ENCODE measurements around the gene EMP3. TPM values are rescaled to one million over a fixed set of nuclear protein-coding genes. Genes with fewer than 3 reads are reported as not detected.

Gene EMP3
- 100 to 1,000 TPM; 293 to 294 TPM for total RNA-seq
- 1,000 to 10,000 TPM; 1,097 to 1,108 TPM for polyA plus RNA-seq

GRCh38 chr19:48325265-48325910 lies at the start of gene EMP3:
Gene EMP3 (plus strand): TSS chr19:48325552. CDS start chr19:48326845, 1,293 bp downstream.
- H3K27ac ChIP-seq (ENCODE audit: low read depth, low read length): peak within 1 kb of the TSS; percentile 99
- peaks cover 48 to 93% (median 70%) of the 10 kb centered on the region in 4 donors for H3K4me1 Mint-ChIP-seq
- H3K36me3 Mint-ChIP-seq: peaks cover 24 to 40% of the 10 kb centered on the region in 2 donors

GRCh38 chr19:48279747-48280146 lies 45.6 kb upstream of the EMP3 start:
- no peak overlapping the region for H3K27ac ChIP-seq (ENCODE audit: low read depth, low read length)
- no peaks in the 10 kb centered on the region for H3K27me3 ChIP-seq (ENCODE audit: insufficient read depth, low read length)
- Mint-ChIP-seq H3K4me1 (no peaks in the 10 kb centered on the region), H3K27ac (no peak overlapping the region), H3K27me3 (peaks cover 0 to 11% of the 10 kb centered on the region in 2 donors), H3K4me3 (no peak overlapping the region), H3K36me3 (peaks cover 0 to 4% of the 10 kb centered on the region in 2 donors), H3K9me3 (peaks cover 0 to 10% (median 4%) of the 10 kb centered on the region in 8 donors)
- no peaks in the 10 kb centered on the region for H3K36me3 ChIP-seq (ENCODE audit: insufficient read depth, low read length)
- H3K9me3 ChIP-seq (ENCODE audit: control insufficient read depth in 1 of 2, low read length in 2 of 2): no peaks in the 10 kb centered on the region
- DNase-seq: no peak
- ChIA-PET POLR2A (ENCODE audit: partially characterized antibody) (no interaction called here), CTCF (ENCODE audit: partially characterized antibody) (interaction anchor here (0.5 to 1.1 kb wide), 2 partner anchors 12 to 145 kb away, joined by 3 read pairs; no protein-coding TSS in a partner anchor)
- no peaks in the 10 kb centered on the region for H3K4me1 ChIP-seq (ENCODE audit: insufficient read depth, low read length)
- intact Hi-C loops (cut with micrococcal nuclease): no loop called here
- no peak overlapping the region for H3K4me3 ChIP-seq (ENCODE audit: low read length in 2 of 2)

More at GRCh38 chr19:48325265-48325910, at the start of gene EMP3:
- peak; percentile 86 to 93 (median 88) for DNase-seq
- peaks cover 0 to 1% (median 0%) of the 10 kb centered on the region in 8 donors for H3K9me3 Mint-ChIP-seq
- no peaks in the 10 kb centered on the region for H3K27me3 Mint-ChIP-seq
- peaks cover 26% of the 10 kb centered on the region for H3K36me3 ChIP-seq (ENCODE audit: insufficient read depth, low read length)
- H3K27ac Mint-ChIP-seq: peak within 1 kb of the TSS; percentile 98 to 100 (median 100)
- H3K4me3 Mint-ChIP-seq: peak within 1 kb of the TSS; percentile 89 to 97 (median 94)
- ChIA-PET POLR2A (ENCODE audit: partially characterized antibody) (interaction anchor here (0.8 to 8.7 kb wide), 6 partner anchors 8 to 185 kb away, joined by 3 to 516 read pairs (median 8); partner anchors contain the start of genes CARD8, SYNGR4, TMEM143 and ZSWIM9), CTCF (ENCODE audit: partially characterized antibody) (interaction anchor here (0.9 to 1.3 kb wide), 2 partner anchors 8 to 39 kb away, joined by 5 to 8 read pairs; partner anchors contain the start of genes SYNGR4 and TMEM143)
- peaks cover 83% of the 10 kb centered on the region for H3K4me1 ChIP-seq (ENCODE audit: insufficient read depth, low read length)
- H3K4me3 ChIP-seq (ENCODE audit: low read length in 2 of 2): peak within 1 kb of the TSS; percentile 96 to 98
- intact Hi-C loops (cut with micrococcal nuclease): no loop called here
- no peaks in the 10 kb centered on the region for H3K27me3 ChIP-seq (ENCODE audit: insufficient read depth, low read length)
- no peaks in the 10 kb centered on the region for H3K9me3 ChIP-seq (ENCODE audit: control insufficient read depth in 1 of 2, low read length in 2 of 2)

- Histone ChIP-seq H3K9me3 (ENCODE audit: control insufficient read depth in 1 of 2, low read length in 2 of 2) (no peaks in the 10 kb centered on the region), H3K4me1 (ENCODE audit: insufficient read depth, low read length) (no peaks in the 10 kb centered on the region), H3K27ac (ENCODE audit: low read depth, low read length) (no peak overlapping the region), H3K36me3 (ENCODE audit: insufficient read depth, low read length) (no peaks in the 10 kb centered on the region), H3K4me3 (ENCODE audit: low read length in 2 of 2) (no peak overlapping the region), H3K27me3 (ENCODE audit: insufficient read depth, low read length) (no peaks in the 10 kb centered on the region)
- H3K36me3 Mint-ChIP-seq: peaks cover 5 to 24% of the 10 kb centered on the region in 2 donors
- no peak overlapping the region for H3K4me3 Mint-ChIP-seq
- ChIA-PET POLR2A (ENCODE audit: partially characterized antibody) (no interaction called here), CTCF (ENCODE audit: partially characterized antibody) (no interaction called here)
- intact Hi-C loops (cut with micrococcal nuclease): no loop called here
- H3K27ac Mint-ChIP-seq: no peak overlapping the region
- H3K4me1 Mint-ChIP-seq: no peaks in the 10 kb centered on the region
- H3K9me3 Mint-ChIP-seq: peaks cover 4 to 27% (median 19%) of the 10 kb centered on the region in 8 donors
- peaks cover 7 to 15% of the 10 kb centered on the region in 2 donors for H3K27me3 Mint-ChIP-seq
- no peak for DNase-seq
Measured at GRCh38 chr19:48283908-48284307, 41.4 kb upstream of the EMP3 start.

GRCh38 chr19:48284896-48285295 lies 40.5 kb upstream of the EMP3 start:
- H3K9me3 ChIP-seq (ENCODE audit: control insufficient read depth in 1 of 2, low read length in 2 of 2): no peaks in the 10 kb centered on the region
- no peak for DNase-seq
- H3K36me3 ChIP-seq (ENCODE audit: insufficient read depth, low read length): no peaks in the 10 kb centered on the region
- H3K4me1 Mint-ChIP-seq: no peaks in the 10 kb centered on the region
- H3K27ac Mint-ChIP-seq: no peak overlapping the region
- H3K27me3 ChIP-seq (ENCODE audit: insufficient read depth, low read length): no peaks in the 10 kb centered on the region
- CTCF ChIA-PET (ENCODE audit: partially characterized antibody): no interaction called here
- H3K4me1 ChIP-seq (ENCODE audit: insufficient read depth, low read length): no peaks in the 10 kb centered on the region
- H3K27me3 Mint-ChIP-seq: peaks cover 7 to 15% of the 10 kb centered on the region in 2 donors
- POLR2A ChIA-PET (ENCODE audit: partially characterized antibody): no interaction called here
- intact Hi-C loops (cut with micrococcal nuclease): no loop called here
- H3K9me3 Mint-ChIP-seq: peaks cover 4 to 28% (median 19%) of the 10 kb centered on the region in 8 donors
- H3K4me3 ChIP-seq (ENCODE audit: low read length in 2 of 2): no peak overlapping the region
- peaks cover 5 to 24% of the 10 kb centered on the region in 2 donors for H3K36me3 Mint-ChIP-seq
- no peak overlapping the region for H3K4me3 Mint-ChIP-seq
- H3K27ac ChIP-seq (ENCODE audit: low read depth, low read length): no peak overlapping the region

- intact Hi-C loops (cut with micrococcal nuclease): no loop called here
- Histone ChIP-seq H3K9me3 (ENCODE audit: control insufficient read depth in 1 of 2, low read length in 2 of 2) (no peaks in the 10 kb centered on the region), H3K36me3 (ENCODE audit: insufficient read depth, low read length) (no peaks in the 10 kb centered on the region), H3K4me3 (ENCODE audit: low read length in 2 of 2) (no peak overlapping the region), H3K27me3 (ENCODE audit: insufficient read depth, low read length) (no peaks in the 10 kb centered on the region), H3K27ac (ENCODE audit: low read depth, low read length) (no peak overlapping the region), H3K4me1 (ENCODE audit: insufficient read depth, low read length) (peaks cover 8% of the 10 kb centered on the region)
- peaks cover 0 to 8% (median 3%) of the 10 kb centered on the region in 4 donors for H3K4me1 Mint-ChIP-seq
- peaks cover 4 to 28% (median 19%) of the 10 kb centered on the region in 8 donors for H3K9me3 Mint-ChIP-seq
- peaks cover 7 to 15% of the 10 kb centered on the region in 2 donors for H3K27me3 Mint-ChIP-seq
- H3K27ac Mint-ChIP-seq: no peak overlapping the region
- CTCF ChIA-PET (ENCODE audit: partially characterized antibody): interaction anchor here (0.6 to 1.0 kb wide), 3 partner anchors 18 to 1690 kb away, joined by 3 read pairs; partner anchors contain the start of gene ZNF114
- peaks cover 5 to 24% of the 10 kb centered on the region in 2 donors for H3K36me3 Mint-ChIP-seq
- POLR2A ChIA-PET (ENCODE audit: partially characterized antibody): no interaction called here
- H3K4me3 Mint-ChIP-seq: no peak overlapping the region
- DNase-seq: no peak
Measured at GRCh38 chr19:48287748-48288147, 37.6 kb upstream of the EMP3 start.

GRCh38 chr19:48290401-48290770 lies 35.0 kb upstream of the EMP3 start:
- POLR2A ChIA-PET (ENCODE audit: partially characterized antibody): no interaction called here
- H3K27ac ChIP-seq (ENCODE audit: low read depth, low read length): no peak overlapping the region
- Mint-ChIP-seq H3K27ac (no peak overlapping the region), H3K36me3 (peaks cover 5 to 14% of the 10 kb centered on the region in 2 donors), H3K9me3 (peaks cover 4 to 18% (median 13%) of the 10 kb centered on the region in 8 donors), H3K27me3 (peaks cover 7 to 12% of the 10 kb centered on the region in 2 donors), H3K4me1 (peaks cover 0 to 8% (median 3%) of the 10 kb centered on the region in 4 donors), H3K4me3 (no peak overlapping the region)
- H3K27me3 ChIP-seq (ENCODE audit: insufficient read depth, low read length): no peaks in the 10 kb centered on the region
- H3K9me3 ChIP-seq (ENCODE audit: control insufficient read depth in 1 of 2, low read length in 2 of 2): no peaks in the 10 kb centered on the region
- intact Hi-C loops (cut with micrococcal nuclease): no loop called here
- H3K36me3 ChIP-seq (ENCODE audit: insufficient read depth, low read length): no peaks in the 10 kb centered on the region
- CTCF ChIA-PET (ENCODE audit: partially characterized antibody): interaction anchor here (0.9 to 2.5 kb wide), 7 partner anchors 18 to 327 kb away, joined by 3 to 9 read pairs (median 6); partner anchors contain the start of genes PLA2G4C and ZNF114
- no peak for DNase-seq
- H3K4me3 ChIP-seq (ENCODE audit: low read length in 2 of 2): no peak overlapping the region
- peaks cover 8% of the 10 kb centered on the region for H3K4me1 ChIP-seq (ENCODE audit: insufficient read depth, low read length)

- peak overlapping the region; percentile 29 to 58 for H3K4me3 ChIP-seq (ENCODE audit: low read length in 2 of 2)
- H3K36me3 ChIP-seq (ENCODE audit: insufficient read depth, low read length): no peaks in the 10 kb centered on the region
- POLR2A ChIA-PET (ENCODE audit: partially characterized antibody): no interaction called here
- Mint-ChIP-seq H3K36me3 (peaks cover 5 to 9% of the 10 kb centered on the region in 2 donors), H3K27me3 (peaks cover 3 to 13% of the 10 kb centered on the region in 2 donors), H3K9me3 (peaks cover 4 to 14% (median 12%) of the 10 kb centered on the region in 8 donors), H3K4me3 (peak overlapping the region; percentile 77 to 86 (median 81)), H3K4me1 (peaks cover 0 to 8% (median 3%) of the 10 kb centered on the region in 4 donors), H3K27ac (peak overlapping the region in 2 of 7 donors; percentile 27 to 68)
- no peaks in the 10 kb centered on the region for H3K27me3 ChIP-seq (ENCODE audit: insufficient read depth, low read length)
- peaks cover 8% of the 10 kb centered on the region for H3K4me1 ChIP-seq (ENCODE audit: insufficient read depth, low read length)
- H3K27ac ChIP-seq (ENCODE audit: low read depth, low read length): no peak overlapping the region
- no peaks in the 10 kb centered on the region for H3K9me3 ChIP-seq (ENCODE audit: control insufficient read depth in 1 of 2, low read length in 2 of 2)
- CTCF ChIA-PET (ENCODE audit: partially characterized antibody): interaction anchor here (0.8 to 2.6 kb wide), 9 partner anchors 11 to 184 kb away, joined by 3 to 15 read pairs (median 6); partner anchors contain the start of genes PLA2G4C and ZNF114
- peak; percentile 46 to 65 (median 48) for DNase-seq
- intact Hi-C loops (cut with micrococcal nuclease): loop anchor here (1.0 kb wide), 3 partner anchors 24 to 328 kb away; no protein-coding TSS in a partner anchor
Measured at GRCh38 chr19:48290771-48291488, 34.4 kb upstream of the EMP3 start.
